ENCODE results near the gene ADAMTS6.
A peak's percentile ranks its signal among the peaks of the same experiment; 100 is the strongest.

The ADAMTS6 gene

DNA sequence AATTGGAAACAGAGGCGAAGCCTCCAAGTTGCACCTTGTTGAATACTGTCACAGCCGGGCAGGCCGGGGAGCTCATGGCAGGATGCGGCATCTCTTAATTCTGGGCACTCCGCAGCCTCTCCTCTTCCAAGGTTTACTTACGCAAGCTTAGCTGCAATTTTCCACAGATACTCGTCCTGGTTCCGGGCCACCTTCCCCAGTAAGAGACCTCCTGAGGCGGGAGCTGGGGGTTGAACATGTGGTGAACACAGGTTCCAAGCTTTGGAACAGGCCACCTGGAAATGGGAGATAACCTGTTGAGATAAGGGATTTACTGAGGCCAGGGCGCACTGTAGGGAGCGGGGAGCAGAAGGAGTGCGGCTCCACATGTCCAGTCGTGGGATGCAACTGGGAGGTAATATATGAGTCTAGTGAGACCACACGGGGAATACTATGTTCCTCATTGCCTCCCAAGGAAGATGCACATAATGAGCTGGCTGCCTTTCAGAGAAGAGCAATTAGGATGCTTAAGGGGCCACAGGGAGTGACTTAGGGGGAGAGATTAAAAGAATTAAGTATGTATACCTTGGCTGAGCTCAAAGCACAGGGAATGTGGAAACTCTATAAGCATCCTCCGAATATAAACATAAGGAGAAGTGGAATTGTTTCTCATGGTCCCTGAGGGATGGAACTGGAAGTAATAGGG lies 377.8 kb downstream of the ADAMTS6 start:
- no peak for DNase-seq (ENCODE audit: low read depth)

DNA sequence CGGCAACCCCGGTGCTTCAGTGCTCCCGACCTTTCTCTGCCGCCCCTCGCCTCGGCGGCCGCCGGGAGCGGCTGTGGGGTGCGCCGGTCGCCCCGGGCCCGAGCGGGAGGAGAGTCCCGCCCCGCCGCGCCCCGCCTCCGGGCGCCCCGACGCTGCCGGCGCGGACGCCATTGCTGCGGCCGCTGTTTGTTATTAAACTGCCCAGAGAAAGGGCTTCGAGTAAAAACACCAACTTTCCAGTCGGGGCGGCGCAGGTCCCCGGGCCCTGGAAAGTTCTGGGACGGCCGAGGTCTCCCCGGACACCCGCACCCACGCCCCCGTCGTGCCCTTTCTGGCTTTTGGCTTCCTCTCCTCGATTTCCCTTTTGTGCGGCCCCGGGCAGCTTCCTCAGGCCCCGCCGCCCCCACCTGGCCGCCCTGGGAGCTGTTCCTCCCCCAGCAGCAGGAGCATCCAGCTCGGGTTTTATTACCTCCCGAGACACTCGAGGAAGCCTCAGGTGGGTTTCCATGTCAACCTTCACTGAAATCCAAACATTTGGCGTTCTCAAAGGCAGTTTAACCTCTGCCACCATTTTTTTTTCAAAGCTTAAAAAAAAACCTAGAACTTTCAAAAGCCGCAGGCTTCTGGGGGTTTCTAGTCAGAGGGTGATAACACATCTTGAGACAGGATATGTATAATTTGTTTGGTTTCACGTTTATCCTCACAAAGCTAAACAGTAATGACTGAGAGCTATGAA lies 378.6 kb downstream of the ADAMTS6 start:
- peak; percentile 17 for DNase-seq (ENCODE audit: low read depth)

DNA sequence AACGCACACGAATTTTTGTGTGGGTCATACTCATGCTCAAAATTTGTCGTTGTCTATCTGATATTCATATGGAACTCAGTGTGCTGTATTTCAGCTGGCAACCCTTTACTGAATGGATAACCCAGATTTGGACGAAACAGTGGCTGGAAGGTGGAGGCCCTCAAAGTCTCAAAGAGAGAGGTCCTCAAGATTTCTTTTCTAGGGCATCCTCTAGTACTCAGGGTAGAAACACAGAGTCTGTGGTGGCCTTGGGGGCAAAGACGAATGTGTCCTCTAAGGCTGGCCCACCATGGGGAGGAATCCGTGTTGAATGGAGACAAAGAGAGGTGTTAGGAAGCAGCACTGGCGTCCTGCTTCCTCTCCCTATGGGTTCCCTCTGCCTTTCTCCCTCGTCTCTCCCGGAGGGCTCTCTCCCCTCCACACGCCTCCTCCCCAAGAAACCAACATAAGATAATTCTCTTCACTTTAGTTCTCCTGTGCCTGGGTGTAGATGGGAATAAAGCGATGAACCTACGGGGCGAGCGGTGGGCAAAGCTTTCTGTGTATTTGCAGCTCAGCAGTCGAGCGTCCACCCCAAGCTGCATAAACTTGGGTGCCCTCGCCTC lies 379.2 kb downstream of the ADAMTS6 start:
- no peak for DNase-seq (ENCODE audit: low read depth)

DNA sequence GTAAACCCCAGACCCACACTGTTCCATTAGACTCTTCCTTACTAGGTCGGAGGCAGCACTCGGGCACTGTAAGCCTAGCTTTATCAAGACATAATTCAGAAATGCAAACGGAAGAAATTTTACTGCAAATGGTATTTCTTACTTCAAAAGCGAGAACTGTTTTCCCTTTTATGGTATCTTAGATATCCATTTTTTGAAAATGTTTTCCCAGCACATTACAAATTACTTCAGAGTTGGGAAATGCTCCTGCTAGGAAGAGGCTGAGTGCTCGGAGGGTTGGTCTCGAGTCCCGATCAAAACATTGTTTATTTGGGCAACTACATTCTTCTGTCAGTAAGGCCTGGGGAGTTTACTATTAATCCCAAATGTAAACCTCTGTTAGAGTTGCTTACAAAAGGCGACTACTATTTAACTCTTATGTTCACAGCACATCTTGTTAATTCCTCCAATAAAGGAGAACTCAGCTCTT lies 380.1 kb downstream of the ADAMTS6 start:
- no peak for DNase-seq (ENCODE audit: low read depth)

DNA sequence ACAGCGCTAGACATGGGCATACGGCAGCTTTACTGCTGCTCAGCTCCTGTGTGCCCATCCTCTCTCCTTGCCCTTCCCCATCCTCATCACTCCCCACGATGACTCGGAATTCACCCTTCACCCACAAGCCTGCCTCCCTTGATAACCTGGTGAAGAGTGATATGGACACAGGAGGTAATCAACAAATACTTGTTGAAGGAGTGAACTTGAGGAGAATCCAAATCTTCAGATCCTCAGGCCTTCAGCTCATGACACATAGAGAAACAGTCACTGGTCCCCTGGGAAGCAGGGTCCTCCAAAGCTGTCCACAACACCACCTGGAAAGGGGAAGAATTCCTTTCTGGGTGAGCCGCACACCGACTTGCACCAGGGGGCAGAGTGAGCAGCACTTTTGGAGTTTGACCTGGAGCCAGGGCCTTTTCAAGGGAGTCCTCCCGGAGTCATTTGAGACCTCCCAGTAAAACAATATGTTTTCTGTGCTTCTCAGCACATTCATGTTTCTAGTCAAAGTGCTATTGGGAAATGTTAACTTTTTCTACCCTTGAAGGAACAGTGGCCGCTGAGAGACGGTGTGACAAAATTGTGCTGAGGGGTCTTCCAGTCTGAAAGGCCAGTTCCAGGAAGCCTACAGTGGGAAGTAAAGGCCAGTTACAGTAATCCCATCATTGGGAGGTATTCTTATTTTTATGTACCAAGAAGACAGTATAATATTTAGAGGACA lies 380.6 kb downstream of the ADAMTS6 start:
- no peak for DNase-seq (ENCODE audit: low read depth)
